CD1c-positive myeloid dendritic cell (primary cell): ENCODE data around the gene GPS1.

ENCODE experiments used
- DNase-seq: peaks from one replicate; pipeline ENCODE4 v3.0.0-alpha.2; 2016; ENCODE audit errors: extremely low spot score

Gene GPS1

GRCh38 chr17:82014432-82014831 is 37.3 kb upstream of the GPS1 start:
- no peak for DNase-seq

- DNase-seq: no peak
Measured at GRCh38 chr17:82014971-82015310, 36.8 kb upstream of the GPS1 start.

DNA sequence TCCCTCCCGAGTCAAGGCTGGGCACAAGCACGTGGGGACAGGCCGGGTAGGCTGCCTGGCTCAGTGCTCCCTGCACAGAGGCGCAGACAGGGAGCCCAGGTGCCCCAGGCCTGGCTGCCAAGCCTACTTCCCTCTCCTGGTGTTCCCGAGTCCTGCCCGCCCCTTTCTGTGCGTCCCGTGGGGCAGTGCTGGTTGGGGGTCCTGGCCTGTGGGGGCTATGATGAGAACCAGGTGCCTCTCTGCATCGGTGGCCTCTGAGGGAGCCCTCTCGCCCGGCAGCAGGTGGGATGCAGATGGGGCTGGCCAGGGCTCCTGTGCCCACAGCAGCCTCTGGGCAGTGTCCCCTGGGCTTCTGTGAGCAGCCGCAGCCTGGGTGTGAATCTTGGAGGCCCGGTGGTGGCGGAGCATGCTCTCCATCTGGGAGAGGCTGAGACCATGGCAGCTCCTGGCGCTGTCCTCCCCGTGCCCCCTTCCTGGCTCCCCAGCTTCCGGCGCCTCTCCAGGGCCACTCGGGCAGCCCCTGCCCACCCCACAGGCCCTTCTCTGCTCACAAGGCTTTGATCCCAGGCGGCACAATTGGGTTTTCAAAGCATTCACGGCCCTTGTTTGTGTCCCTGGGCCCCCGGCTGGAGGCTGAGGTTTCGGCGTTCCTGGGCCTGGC is 36.3 kb upstream of the GPS1 start:
- DNase-seq: no peak

- DNase-seq: no peak
Measured at GRCh38 chr17:82016061-82016874, 35.4 kb upstream of the GPS1 start.

DNA sequence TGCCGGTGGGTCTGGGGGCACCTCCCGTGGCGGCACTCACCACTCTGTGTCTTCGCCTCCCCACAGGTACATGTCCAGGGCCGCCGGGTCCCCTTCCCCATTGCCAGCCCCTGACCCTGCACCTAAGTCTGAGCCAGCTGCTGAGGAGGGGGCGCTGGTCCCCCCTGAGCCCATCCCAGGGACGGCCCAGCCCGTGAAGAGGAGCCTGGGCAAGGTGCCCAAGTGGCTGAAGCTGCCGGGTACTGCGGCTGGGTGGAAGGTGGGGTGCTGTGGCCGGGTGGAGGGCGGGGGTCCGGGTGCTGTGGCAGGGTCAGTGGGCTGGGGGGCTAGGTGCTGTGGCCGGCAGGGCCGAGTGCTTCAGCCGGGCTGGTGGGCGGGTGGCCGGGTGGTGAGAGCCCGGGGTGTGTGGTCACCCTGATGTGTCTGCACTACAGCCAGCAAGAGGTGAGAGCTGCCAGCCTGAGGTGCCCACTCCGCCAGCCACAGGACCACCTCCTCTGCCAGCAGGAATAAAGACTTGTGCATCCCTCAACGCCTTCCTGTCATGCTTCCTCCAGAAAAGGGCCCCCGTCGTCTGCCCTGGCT is 34.7 kb upstream of the GPS1 start:
- no peak for DNase-seq

GRCh38 chr17:82017612-82018151 is 34.0 kb upstream of the GPS1 start:
- no peak for DNase-seq

DNA sequence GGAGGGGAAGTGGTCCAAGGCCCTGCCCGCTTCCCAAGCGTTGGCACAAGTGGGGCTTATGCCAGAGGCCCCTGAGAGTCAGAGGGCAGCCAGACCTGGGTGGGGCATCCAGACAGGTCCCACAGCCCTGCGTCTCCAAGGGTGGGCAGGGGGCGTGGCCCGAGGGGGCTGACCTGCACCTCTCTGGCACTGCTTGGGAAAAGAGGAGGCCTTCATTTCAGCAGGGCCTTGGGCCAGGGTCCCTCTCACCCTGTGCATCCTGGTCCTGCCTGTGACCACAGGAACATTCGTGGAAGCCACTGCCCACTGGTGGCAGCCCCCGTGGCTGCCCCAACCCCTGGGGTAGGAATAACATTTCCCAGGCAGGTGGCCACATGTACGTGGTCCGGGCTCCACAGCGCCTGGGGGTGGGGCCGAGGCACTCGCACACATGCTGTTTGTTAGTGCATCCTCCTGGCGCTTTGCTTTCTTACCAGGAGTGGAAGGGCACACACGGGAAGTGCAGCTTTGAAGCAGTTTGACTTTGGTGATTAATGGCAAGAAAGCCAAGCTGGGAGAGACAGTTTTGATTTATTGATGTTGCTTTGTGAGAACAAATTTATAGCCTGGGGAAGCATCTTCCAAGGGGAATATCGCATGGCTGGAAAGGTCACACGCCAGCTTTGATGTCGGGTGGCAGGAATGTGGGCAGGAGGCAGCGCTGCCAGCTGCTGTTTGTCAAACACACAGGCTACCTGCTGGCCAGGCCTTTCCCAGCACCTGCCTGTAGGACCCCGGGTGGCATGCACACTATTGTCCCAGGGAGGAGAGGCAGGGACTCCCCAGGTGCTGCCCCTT is 33.3 kb upstream of the GPS1 start:
- no peak for DNase-seq

- no peak for DNase-seq
Measured at GRCh38 chr17:82018989-82019689, 32.6 kb upstream of the GPS1 start.

GRCh38 chr17:82019690-82020571 is 31.8 kb upstream of the GPS1 start:
- peak; percentile 61 for DNase-seq

- no peak for DNase-seq
Measured at GRCh38 chr17:82020572-82021106, 31.1 kb upstream of the GPS1 start.

DNA sequence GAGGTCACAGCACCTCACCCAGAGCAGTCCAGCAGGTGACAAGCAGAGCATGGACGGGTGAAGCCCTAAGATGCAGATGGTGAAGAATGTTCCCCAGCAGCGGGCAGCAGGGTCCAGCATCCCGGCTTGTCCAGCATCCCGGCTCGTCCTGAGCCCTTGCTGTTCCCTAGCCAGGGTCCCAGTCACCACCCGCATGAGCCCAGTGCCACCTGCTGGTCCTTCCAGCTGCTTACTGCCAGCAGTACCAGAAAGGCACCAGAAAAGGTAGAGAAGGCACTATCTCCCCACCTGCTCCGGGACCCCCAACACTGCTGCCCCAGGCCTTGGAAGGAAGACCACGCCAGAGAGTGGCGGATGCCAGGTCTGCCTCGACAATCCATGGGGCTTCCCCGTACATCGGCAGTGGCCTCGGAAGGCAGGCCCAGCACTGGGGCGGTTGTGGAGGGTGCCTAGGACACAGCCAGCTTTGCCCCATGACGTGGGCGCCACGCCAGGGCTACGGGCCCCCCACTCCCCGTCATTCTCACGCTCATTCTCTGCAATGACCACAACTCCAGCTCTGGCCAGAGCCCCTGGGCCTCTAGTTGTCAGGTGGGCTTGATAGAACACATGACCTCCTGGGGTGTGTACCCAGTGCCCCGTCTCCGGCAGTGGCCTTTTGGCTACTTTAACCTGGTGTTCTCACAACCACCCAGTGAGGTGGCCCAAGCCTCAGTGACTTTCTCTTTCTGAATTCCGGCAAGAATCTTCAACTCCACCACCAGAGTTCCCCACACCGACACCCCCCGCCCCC is 30.4 kb upstream of the GPS1 start:
- peak; percentile 57 for DNase-seq

DNA sequence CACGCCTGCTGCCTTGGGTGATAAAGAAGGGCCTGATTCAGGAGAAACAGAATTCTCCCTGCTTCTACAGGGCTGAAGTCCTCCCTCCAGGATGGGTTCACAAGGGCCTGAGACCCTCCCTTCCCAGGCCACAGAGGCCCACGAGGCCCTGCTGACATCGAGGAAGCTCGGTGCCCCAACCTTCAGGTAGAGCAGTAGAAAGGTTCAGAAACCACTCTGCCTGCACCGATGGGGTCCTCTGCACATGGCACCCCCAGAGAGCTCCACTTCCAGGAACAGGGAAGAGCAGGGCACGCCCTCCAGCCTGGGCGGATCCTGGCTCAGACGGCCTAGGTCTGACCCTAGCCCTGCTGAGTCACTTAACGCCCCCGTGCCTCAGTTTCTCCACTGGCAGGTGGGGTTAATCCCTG is 29.8 kb upstream of the GPS1 start:
- no peak for DNase-seq

GRCh38 chr17:82022310-82022980 is 29.3 kb upstream of the GPS1 start, which contains the start of gene CENPX:
Gene CENPX, minus strand, starts transcription at chr17:82022878. Its CDS starts 17 bp downstream, at chr17:82022861.
- no peak for DNase-seq

- DNase-seq: peak; percentile 100
Measured at GRCh38 chr17:82022981-82023446, 28.7 kb upstream of the GPS1 start, which contains the start of gene LRRC45. Gene LRRC45, plus strand, starts transcription at chr17:82023305. Its CDS starts 339 bp downstream, at chr17:82023644.

DNA sequence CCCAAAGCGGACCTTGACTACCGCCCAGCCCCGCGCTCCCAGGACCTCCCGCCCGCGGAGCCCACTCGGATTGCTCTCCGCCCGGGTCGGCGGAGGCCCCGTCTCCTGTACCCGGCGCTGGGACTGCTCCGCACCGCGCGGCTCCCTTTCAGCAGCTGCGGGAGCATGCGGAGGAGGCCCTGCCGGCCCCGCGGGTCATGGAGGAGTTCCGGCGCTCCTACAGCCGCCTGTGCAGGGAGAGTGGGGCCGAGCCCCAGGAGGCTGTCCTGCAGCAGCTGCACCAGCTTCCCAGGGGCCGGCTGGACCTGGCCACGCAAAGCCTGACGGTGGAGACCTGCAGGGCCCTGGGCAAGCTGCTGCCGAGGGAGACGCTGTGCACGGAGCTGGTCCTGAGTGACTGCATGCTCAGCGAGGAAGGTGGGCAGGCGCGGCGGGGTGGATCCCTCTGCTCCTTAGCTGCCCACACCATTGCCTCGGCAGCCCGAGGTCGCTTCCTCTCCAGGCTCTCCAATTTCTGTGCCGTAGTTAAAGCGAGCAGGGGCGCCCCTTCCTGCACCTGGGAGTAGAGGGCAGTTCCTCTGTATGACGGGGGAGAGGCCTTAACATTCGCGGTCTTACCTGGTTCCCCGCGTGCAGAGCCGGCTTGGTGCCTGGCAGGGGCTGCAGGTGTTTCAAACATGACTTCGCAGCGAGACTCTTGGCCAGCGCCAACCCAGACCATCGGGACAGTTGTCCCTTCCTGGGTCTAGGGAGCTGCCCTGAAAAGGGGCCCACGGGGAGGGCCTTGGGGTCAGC is 28.1 kb upstream of the GPS1 start:
- DNase-seq: peak; percentile 54

DNA sequence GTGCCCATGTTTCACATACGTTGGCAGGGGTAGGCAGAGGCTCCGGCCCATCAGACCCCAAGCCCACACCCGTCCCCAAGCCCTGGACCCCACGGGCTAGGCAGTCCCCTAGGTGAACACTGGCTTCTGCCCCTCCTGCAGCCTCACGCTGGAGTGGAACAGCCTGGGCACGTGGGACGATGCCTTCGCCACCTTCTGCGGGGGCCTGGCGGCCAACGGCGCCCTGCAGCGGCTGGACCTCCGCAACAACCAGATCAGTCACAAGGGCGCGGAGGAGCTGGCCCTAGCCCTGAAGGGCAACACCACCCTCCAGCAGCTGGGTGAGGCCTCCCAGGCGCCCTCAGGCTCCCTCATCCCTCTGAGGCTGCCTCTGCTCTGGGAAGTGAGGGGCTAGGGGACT is 26.8 kb upstream of the GPS1 start:
- no peak for DNase-seq

- no peak for DNase-seq
Measured at GRCh38 chr17:82025401-82026107, 26.1 kb upstream of the GPS1 start.
